Measurements from ENCODE around the gene TMEM205.

- TF ChIP-seq, protein P1, sequence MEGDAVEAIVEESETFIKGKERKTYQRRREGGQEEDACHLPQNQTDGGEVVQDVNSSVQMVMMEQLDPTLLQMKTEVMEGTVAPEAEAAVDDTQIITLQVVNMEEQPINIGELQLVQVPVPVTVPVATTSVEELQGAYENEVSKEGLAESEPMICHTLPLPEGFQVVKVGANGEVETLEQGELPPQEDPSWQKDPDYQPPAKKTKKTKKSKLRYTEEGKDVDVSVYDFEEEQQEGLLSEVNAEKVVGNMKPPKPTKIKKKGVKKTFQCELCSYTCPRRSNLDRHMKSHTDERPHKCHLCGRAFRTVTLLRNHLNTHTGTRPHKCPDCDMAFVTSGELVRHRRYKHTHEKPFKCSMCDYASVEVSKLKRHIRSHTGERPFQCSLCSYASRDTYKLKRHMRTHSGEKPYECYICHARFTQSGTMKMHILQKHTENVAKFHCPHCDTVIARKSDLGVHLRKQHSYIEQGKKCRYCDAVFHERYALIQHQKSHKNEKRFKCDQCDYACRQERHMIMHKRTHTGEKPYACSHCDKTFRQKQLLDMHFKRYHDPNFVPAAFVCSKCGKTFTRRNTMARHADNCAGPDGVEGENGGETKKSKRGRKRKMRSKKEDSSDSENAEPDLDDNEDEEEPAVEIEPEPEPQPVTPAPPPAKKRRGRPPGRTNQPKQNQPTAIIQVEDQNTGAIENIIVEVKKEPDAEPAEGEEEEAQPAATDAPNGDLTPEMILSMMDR (IDR thresholded peaks at IDR 0.05; ENCODE audit: insufficient read depth, low read depth, low read length) = no peak
- TF ChIP-seq EZH2 (IDR thresholded peaks at IDR 0.05; ENCODE audit: insufficient read depth, low read length) = no peak
Observed at GRCh38 chr19:11364296-11364904, 18.3 kb upstream of the TMEM205 start.

Measured in astrocyte (in vitro differentiated cells and primary cell).